Common myeloid progenitor, CD34-positive (primary cell): Measurements from ENCODE around the gene RRAS2.
"Not testable (repeated sequence)": the region's sequence is repeated elsewhere in the genome, so short reads cannot be mapped to it uniquely, and the experiment has no call there.

Experiments used
- CTCF ChIA-PET: fragments of 350-600 bp; sonication (Branson Sonifier 250); formaldehyde crosslinking; loops from one replicate; lab custom pipeline; 2021; ENCODE audit warnings: antibody characterized with exemption; lab: Charles Lee
- POLR2A ChIA-PET: fragments of 350-600 bp; sonication (Branson Sonifier 250); formaldehyde crosslinking; loops from one replicate; lab custom pipeline; 2021; ENCODE audit warnings: antibody characterized with exemption; lab: Charles Lee
- DNase-seq, 3 donors: peaks; one replicate each; pipeline versions ENCODE4 v3.0.0 to v3.0.0-alpha.2; 2013
- H3K27ac ChIP-seq, 2 experiments: 1 replicate in 1 of 2; 2 replicates in 1 of 2; pipeline ENCODE4 v1.7.0; 2013; ENCODE audit warnings: inconsistent platforms in 2 of 2, low read length in 2 of 2, mild to moderate bottlenecking in 2 of 2, low read depth in 1 of 2, moderate library complexity in 1 of 2; ENCODE audit not compliant: severe bottlenecking in 2 of 2, insufficient read depth in 1 of 2, poor library complexity in 1 of 2
- H3K27me3 ChIP-seq, 5 experiments: replicated peaks in 2 of 5; 1 replicate in 3 of 5; 2 replicates in 2 of 5; pipeline versions ENCODE4 v1.6.1 to v1.7.0; 2013; ENCODE audit warnings: low read length in 4 of 5, mild to moderate bottlenecking in 2 of 5, moderate library complexity in 2 of 5, inconsistent platforms in 1 of 5; ENCODE audit not compliant: insufficient read depth in 5 of 5, control insufficient read depth in 4 of 5
- H3K36me3 ChIP-seq, 4 experiments: 1 replicate in 2 of 4; 2 replicates in 2 of 4; pipeline versions ENCODE4 v1.6.1 to v1.7.0; 2013; ENCODE audit warnings: low read length in 3 of 4, control low read depth in 1 of 4, mild to moderate bottlenecking in 1 of 4; ENCODE audit not compliant: control insufficient read depth in 4 of 4, insufficient read depth in 4 of 4
- H3K4me1 ChIP-seq, 4 experiments: 1 replicate in 3 of 4; 2 replicates in 1 of 4; pipeline versions ENCODE4 v1.6.1 to v1.7.1; 2013; ENCODE audit warnings: low read length in 3 of 4, mild to moderate bottlenecking in 3 of 4, control low read depth in 1 of 4, inconsistent platforms in 1 of 4, moderate library complexity in 1 of 4; ENCODE audit not compliant: control insufficient read depth in 4 of 4, insufficient read depth in 4 of 4; ENCODE audit errors: control extremely low read depth in 1 of 4
- H3K4me3 ChIP-seq, 7 experiments: 1 replicate in 4 of 7; 2 replicates in 3 of 7; pipeline versions ENCODE4 v1.5.1 to v1.7.0; 2013; ENCODE audit warnings: mild to moderate bottlenecking in 7 of 7, low read length in 6 of 7, moderate library complexity in 6 of 7, inconsistent platforms in 2 of 7, low read depth in 2 of 7, control low read depth in 1 of 7; ENCODE audit not compliant: insufficient read depth in 4 of 7, control insufficient read depth in 1 of 7; ENCODE audit errors: extremely low read depth in 1 of 7
- H3K9me3 ChIP-seq, 5 experiments: 1 replicate in 4 of 5; 2 replicates in 1 of 5; pipeline versions ENCODE4 v1.6.1 to v1.7.1; 2013; ENCODE audit warnings: low read length in 4 of 5, mild to moderate bottlenecking in 2 of 5, inconsistent platforms in 1 of 5, low read depth in 1 of 5, moderate library complexity in 1 of 5; ENCODE audit not compliant: control insufficient read depth in 4 of 5, insufficient read depth in 2 of 5; ENCODE audit errors: control extremely low read depth in 1 of 5
- WGBS: methylation state at CpG from one replicate; pipeline ENCODE4 v1.1.5; 2013; ENCODE audit not compliant: insufficient coverage; 5-methylcytosine and 5-hydroxymethylcytosine counted together

Gene RRAS2

GRCh38 chr11:14345016-14345415 is 14.0 kb downstream of the RRAS2 start:
- no CpG with 5 or more reads among the region's 5 CpGs for WGBS
- H3K27me3 ChIP-seq, H3K4me1 ChIP-seq, H3K4me3 ChIP-seq, POLR2A ChIA-PET, DNase-seq, H3K27ac ChIP-seq, H3K36me3 ChIP-seq, H3K9me3 ChIP-seq: not testable (repeated sequence)
- CTCF ChIA-PET, result interaction anchor here (1.9 kb wide), 1 partner anchor 12 kb away, joined by 6 read pairs; no protein-coding TSS in a partner anchor

- H3K36me3 ChIP-seq, result peaks cover 0 to 3% (median 0%) of the 10 kb centered on the region in 4 experiments
- no peaks in the 10 kb centered on the region for H3K27me3 ChIP-seq
- no peak for DNase-seq
- WGBS, result no CpG with 5 or more reads among the region's 1 CpG
- peaks cover 0 to 6% (median 1%) of the 10 kb centered on the region in 5 experiments for H3K9me3 ChIP-seq
- ChIA-PET CTCF (interaction anchor here (0.6 kb wide), 1 partner anchor 112 kb away, joined by 3 read pairs; no protein-coding TSS in a partner anchor), POLR2A (no interaction called here)
- H3K27ac ChIP-seq, result no peak overlapping the region
- H3K4me3 ChIP-seq, result no peak overlapping the region
- peaks cover 0 to 4% (median 2%) of the 10 kb centered on the region in 4 experiments for H3K4me1 ChIP-seq
Observed at GRCh38 chr11:14342906-14343305, 16.1 kb downstream of the RRAS2 start.

GRCh38 chr11:14341968-14342367 is 17.0 kb downstream of the RRAS2 start:
- POLR2A ChIA-PET, result no interaction called here

GRCh38 chr11:14340721-14341120 is 18.3 kb downstream of the RRAS2 start:
- 94% methylated on average over 2 of the region's 2 CpGs for WGBS
- POLR2A ChIA-PET, result no interaction called here
- Histone ChIP-seq H3K9me3 (peaks cover 0 to 12% (median 7%) of the 10 kb centered on the region in 5 experiments), H3K36me3 (no peaks in the 10 kb centered on the region), H3K27me3 (no peaks in the 10 kb centered on the region), H3K27ac (no peak overlapping the region), H3K4me1 (peaks cover 0 to 4% (median 2%) of the 10 kb centered on the region in 4 experiments), H3K4me3 (no peak overlapping the region)
- no peak for DNase-seq
- CTCF ChIA-PET, result no interaction called here

More at GRCh38 chr11:14341968-14342367, 17.0 kb downstream of the RRAS2 start:
- Histone ChIP-seq H3K4me1 (peaks cover 0 to 4% (median 2%) of the 10 kb centered on the region in 4 experiments), H3K27ac (no peak overlapping the region), H3K36me3 (peaks cover 0 to 3% (median 0%) of the 10 kb centered on the region in 4 experiments), H3K4me3 (no peak overlapping the region), H3K9me3 (peaks cover 0 to 10% (median 2%) of the 10 kb centered on the region in 5 experiments), H3K27me3 (no peaks in the 10 kb centered on the region)
- CTCF ChIA-PET, result interaction anchor here (0.6 to 0.8 kb wide), 3 partner anchors 9 to 1093 kb away, joined by 3 read pairs; no protein-coding TSS in a partner anchor
- 100% methylated on average over 1 of the region's 3 CpGs for WGBS
- no peak for DNase-seq

- ChIA-PET POLR2A (no interaction called here), CTCF (no interaction called here)
- peaks cover 0 to 12% (median 7%) of the 10 kb centered on the region in 5 experiments for H3K9me3 ChIP-seq
- no peaks in the 10 kb centered on the region for H3K27me3 ChIP-seq
- no peak overlapping the region for H3K27ac ChIP-seq
- no peak overlapping the region for H3K4me3 ChIP-seq
- peaks cover 0 to 4% (median 2%) of the 10 kb centered on the region in 4 experiments for H3K4me1 ChIP-seq
- DNase-seq, result no peak
- no peaks in the 10 kb centered on the region for H3K36me3 ChIP-seq
- WGBS, result no CpG with 5 or more reads among the region's 1 CpG
Observed at GRCh38 chr11:14339356-14339755, 19.6 kb downstream of the RRAS2 start.

- no peaks in the 10 kb centered on the region for H3K36me3 ChIP-seq
- CTCF ChIA-PET, result no interaction called here
- peaks cover 0 to 12% (median 7%) of the 10 kb centered on the region in 5 experiments for H3K9me3 ChIP-seq
- no peak overlapping the region for H3K27ac ChIP-seq
- 100% methylated on average over 2 of the region's 2 CpGs for WGBS
- POLR2A ChIA-PET, result no interaction called here
- peaks cover 0 to 5% (median 3%) of the 10 kb centered on the region in 4 experiments for H3K4me1 ChIP-seq
- no peaks in the 10 kb centered on the region for H3K27me3 ChIP-seq
- H3K4me3 ChIP-seq, result no peak overlapping the region
- DNase-seq, result no peak
Observed at GRCh38 chr11:14336507-14337503, 22.2 kb downstream of the RRAS2 start.

- H3K4me1 ChIP-seq, result peaks cover 0 to 8% (median 7%) of the 10 kb centered on the region in 4 experiments
- H3K36me3 ChIP-seq, result no peaks in the 10 kb centered on the region
- WGBS, result no CpG with 5 or more reads among the region's 1 CpG
- peaks cover 0 to 12% (median 7%) of the 10 kb centered on the region in 5 experiments for H3K9me3 ChIP-seq
- DNase-seq, result no peak
- POLR2A ChIA-PET, result no interaction called here
- CTCF ChIA-PET, result interaction anchor here (1.6 kb wide), 1 partner anchor 10 kb away, joined by 4 read pairs; no protein-coding TSS in a partner anchor
- no peak overlapping the region for H3K4me3 ChIP-seq
- H3K27me3 ChIP-seq, result no peaks in the 10 kb centered on the region
- no peak overlapping the region for H3K27ac ChIP-seq
Observed at GRCh38 chr11:14335712-14336111, 23.3 kb downstream of the RRAS2 start.
